ENCODE results near the gene MMP14.
"Not testable (repeated sequence)": the region's sequence is repeated elsewhere in the genome, so short reads cannot be mapped to it uniquely, and the experiment has no call there.

MMP14 gene

DNA sequence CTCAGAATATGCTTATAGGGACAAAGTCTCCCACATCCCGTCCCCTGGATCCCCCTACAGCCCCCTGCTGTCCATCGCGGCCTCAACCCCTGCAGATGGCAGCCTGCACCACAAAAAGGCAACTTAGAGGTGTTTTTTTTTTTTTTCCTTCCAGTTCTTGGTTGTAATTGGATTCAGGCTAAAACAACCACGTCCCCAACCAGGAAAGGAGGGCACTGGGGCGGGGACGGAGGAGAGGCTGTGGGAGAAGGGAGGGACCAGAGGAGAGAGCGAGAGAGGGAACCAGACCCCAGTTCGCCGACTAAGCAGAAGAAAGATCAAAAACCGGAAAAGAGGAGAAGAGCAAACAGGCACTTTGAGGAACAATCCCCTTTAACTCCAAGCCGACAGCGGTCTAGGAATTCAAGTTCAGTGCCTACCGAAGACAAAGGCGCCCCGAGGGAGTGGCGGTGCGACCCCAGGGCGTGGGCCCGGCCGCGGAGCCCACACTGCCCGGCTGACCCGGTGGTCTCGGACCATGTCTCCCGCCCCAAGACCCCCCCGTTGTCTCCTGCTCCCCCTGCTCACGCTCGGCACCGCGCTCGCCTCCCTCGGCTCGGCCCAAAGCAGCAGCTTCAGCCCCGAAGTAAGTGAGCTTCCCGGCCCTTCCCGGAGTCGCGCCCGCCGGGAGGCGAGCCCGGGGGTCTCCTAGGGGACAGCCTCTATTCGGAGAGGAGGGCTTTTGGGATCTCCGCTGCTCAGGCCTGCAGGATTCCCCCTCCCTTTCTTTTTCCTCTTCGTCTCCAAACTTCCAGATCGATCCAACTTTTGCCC, at the start of gene MMP14:
TSS of gene MMP14 (plus strand) at position 285 of the 813 bp plus-strand sequence. CDS start at position 518, 233 bp downstream.
- DNase-seq (ENCODE audit: low spot score) (peak; percentile 44), FAIRE-seq (peak; percentile 53)

DNA sequence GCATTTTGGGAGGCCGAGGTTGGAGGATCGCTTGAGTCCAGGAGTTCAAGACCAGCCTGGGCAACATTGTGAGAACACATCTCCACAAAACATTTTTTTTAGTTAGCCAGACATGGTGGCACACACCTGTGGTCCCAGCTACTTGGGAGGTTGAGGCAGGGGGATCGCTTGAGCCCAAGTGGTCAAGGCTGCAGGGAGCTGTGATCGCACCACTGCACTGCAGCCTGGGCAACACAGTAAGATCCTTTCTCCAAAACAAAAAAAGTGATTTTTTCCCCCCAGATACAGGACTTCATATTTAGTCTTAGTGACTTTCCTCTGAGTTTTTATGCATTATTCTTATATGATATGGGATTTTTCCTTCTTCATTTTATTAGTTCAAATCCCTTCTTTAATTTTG, 49.7 kb upstream of the MMP14 start:
- no peak for FAIRE-seq
- DNase-seq (ENCODE audit: low spot score): no peak

DNA sequence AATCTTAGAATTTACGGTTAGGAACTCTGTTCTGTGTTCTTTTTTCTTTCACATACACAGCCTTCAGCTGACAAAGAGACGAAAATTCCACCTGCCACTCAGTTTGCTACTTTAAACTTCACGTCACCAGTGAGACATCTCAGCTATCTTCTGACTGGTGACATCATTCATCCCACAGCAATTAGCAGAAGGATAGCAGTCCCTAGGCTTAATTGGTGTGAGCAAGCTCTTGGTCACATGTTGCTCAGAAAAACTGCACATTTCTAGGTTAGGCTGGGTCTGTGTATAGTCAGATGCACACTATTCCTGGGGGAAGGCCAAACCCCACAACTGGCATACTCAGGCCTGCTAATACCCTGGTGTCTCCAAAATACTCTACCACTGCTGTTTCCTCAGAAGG, 45.1 kb upstream of the MMP14 start:
- FAIRE-seq: peak; percentile 51
- DNase-seq (ENCODE audit: low spot score): peak; percentile 79

DNA sequence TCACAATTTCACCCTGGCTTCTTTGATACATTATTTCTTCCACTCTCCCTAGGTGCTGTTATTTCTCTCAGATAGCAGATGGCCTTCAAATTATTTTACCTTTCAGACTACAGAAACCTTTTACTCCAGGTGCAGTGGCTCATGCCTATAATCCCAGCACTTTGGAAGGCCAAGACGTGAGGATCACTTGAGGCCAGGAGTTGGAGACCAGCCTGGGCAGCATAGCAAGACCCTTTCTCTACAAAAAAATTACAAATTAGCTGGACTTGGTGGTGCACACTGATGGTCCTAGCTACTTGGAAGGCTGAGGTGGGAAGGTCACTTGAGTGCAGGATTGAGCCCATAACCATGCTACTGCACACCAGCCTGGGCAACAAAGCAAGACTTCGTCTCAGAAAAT, 44.2 kb upstream of the MMP14 start:
- DNase-seq (ENCODE audit: low spot score) (no peak), FAIRE-seq (no peak)

DNA sequence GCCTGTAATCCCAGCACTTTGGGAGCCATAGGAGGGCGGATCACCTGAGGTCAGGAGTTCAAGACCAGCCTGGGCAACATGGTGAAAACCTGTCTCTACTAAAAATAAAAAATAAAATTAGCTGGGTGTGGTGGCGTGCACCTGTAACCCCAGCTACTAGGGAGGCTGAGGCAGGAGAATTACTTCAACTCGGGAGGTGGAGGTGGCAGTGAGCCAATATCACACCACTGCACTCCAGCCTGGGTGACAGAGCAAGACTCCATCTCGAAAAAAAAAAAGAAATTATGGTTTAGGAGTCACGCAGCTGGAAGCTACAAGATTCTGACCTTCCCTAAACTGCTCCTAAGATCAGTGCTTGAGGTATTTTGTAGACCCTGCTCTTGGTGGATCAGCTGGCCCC, 42.8 kb upstream of the MMP14 start:
- DNase-seq (ENCODE audit: low spot score); FAIRE-seq: not testable (repeated sequence)

DNA sequence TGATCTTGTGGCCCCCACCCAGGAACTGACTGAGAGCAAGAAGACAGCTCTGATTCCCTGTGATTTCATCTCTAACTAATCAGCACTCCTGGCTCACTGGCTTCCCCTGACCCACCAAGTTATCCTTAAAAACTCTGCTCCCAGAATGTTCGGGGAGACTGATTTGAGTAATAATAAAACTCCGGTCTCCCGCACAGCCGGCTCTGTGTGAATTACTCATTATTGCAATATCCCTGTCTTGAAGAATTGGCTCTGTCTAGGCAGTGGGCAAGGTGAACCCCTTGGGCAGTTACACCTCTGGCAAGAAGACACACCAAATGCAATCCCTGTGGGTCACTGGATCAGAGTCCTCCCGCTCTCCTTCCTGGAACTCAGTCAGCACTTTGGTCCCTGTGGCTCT, 42.4 kb upstream of the MMP14 start:
- DNase-seq (ENCODE audit: low spot score) (peak; percentile 43), FAIRE-seq (peak; percentile 82)

DNA sequence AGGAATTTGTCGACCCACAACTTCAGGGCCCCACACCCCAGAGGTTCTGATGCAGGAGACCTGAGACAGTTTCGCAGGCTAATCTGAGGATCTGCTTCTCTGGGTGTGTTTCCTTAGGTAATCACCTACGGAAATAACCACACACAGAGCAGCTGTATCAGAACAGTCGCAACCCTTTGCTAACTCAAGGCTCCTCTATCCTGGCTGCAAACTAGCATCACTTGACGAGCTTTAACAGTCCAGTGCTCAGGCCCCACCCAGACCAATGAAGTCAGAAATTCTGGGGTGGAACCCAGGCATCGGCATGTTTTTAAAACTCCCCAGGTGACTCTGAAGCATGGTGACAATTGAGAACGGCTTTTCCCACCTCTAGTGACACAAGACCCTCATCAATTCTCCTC, 41.8 kb upstream of the MMP14 start:
- peak; percentile 27 for DNase-seq (ENCODE audit: low spot score)
- no peak for FAIRE-seq

DNA sequence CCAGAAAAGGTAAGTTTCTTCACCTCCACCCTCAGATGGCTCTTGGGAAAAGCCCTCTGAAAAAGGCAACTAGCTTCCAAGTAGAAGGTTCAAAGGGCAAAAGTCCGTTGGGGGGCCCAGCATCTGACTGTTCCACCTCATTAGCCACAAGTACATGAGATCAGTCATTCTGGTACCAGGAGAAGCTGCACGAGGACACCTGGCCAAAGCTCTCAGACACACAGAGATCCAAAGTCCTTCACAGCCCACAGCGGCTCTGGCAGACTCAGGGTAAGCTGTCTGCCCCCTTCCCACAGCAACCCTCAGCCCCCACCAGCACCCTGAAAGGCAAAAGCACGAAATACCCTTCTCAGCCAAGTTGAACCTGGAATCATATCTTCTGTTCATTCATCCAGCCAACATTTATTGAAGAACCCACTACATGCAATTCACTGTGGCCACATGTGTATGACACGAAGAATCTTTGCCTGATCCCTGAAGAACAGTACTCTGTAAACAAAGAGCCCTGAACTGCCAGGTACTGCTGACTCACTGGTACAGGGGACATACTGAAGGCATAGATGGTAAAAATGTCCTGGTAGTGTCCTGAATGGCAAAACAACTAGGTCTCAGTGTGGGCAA, 40.2 kb upstream of the MMP14 start:
- no peak for FAIRE-seq

DNA sequence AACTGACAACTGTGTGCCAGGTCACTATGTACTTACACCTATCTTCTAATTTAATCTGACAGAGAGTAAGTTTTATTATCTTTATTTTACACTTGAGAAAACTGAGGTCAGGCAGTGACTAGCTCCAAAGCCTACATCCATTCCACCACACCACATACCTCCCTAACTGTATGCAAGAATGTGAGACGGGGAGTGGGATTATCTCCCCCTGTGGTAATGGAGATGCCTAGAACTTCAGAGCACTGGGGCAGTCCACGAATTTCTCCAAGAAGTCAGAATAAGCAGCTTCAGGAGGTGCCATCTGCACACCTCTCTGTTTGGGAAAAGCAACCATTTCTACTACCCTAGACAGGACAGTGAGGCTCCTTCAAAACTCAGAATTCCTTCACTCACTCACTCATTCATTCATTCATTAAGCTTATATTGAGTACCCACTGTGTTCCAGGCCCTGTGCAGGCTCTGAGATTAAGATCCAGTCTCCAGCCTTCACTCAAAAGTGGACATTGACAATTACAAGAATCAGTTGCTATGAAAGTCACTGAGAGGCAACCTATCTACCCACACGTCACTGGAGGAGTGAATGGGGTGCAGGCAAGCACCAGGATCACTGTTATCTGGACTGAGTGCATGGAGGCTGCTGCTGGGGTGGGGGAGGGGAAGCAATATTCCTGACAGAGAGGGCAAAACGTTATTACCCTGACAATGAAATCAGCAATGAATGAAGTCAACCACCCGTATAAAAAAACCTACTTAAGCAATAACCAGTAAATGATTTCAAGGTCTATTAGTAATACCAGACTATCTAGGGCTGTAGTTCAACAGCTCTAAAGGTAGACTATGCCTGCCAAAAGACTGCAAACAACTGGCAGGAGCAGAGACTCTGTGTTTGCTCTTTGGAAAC, 39.1 kb upstream of the MMP14 start:
- peak; percentile 40 for FAIRE-seq
- DNase-seq (ENCODE audit: low spot score): peak; percentile 44

More for the DNA sequence above, 40.2 kb upstream of the MMP14 start:
- DNase-seq (ENCODE audit: low spot score): no peak

DNA sequence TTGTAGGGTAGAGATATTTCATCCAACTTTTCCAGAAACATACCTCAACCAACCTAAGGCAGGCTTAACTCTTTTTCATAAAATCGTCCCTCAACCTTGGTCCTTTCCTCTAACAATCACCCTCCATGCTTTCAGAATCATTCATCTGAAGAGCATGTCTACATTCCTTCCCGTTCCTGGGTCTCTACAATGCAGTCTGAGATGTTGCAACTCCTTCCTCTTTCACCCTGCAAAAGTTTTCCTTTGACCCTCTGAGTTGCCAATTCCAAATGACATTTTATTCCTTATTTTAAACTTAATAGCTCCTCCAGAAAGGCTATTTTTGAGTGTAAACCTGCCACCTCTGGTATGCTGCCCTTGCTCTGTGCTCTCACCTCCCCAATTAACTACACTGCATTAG, 37.9 kb upstream of the MMP14 start:
- DNase-seq (ENCODE audit: low spot score) (no peak), FAIRE-seq (no peak)

DNA sequence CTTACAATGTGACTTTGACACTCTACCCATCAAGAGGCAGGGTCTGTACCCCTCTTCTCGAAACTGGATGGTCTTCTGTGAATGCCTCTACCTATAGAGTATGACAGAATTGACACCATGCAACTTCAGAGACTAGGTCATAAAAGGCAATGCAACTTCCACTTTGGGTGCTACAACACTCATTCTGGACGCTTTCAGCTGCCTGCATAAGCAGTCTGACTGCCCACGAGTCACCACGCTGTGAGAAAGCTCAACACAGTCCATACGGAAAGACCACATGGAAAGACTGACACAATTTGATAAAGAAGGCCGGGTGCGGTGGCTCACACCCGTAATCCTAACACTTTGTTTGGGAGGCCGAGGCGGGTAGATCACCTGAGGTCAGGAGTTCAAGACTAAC, 36.0 kb upstream of the MMP14 start:
- no peak for DNase-seq (ENCODE audit: low spot score)
- FAIRE-seq: no peak

DNA sequence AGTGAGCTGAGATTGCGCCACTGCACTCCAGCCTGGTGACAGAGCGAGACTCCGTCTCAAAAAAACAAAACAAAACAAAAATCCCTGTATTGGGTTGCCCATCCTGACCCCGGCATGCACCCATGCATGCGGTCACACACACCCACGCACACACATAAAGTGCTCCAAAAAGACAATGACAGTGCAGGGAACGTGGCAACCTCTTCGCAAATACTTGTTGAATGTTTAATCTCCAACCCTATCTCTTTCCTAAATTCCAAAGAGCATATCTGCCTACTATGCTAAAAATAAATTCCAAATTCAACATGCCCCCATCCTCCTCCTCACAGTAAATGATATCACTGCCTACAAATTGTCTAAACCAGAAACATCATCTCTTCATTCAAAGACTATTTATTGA, 34.7 kb upstream of the MMP14 start:
- FAIRE-seq: no peak

DNA sequence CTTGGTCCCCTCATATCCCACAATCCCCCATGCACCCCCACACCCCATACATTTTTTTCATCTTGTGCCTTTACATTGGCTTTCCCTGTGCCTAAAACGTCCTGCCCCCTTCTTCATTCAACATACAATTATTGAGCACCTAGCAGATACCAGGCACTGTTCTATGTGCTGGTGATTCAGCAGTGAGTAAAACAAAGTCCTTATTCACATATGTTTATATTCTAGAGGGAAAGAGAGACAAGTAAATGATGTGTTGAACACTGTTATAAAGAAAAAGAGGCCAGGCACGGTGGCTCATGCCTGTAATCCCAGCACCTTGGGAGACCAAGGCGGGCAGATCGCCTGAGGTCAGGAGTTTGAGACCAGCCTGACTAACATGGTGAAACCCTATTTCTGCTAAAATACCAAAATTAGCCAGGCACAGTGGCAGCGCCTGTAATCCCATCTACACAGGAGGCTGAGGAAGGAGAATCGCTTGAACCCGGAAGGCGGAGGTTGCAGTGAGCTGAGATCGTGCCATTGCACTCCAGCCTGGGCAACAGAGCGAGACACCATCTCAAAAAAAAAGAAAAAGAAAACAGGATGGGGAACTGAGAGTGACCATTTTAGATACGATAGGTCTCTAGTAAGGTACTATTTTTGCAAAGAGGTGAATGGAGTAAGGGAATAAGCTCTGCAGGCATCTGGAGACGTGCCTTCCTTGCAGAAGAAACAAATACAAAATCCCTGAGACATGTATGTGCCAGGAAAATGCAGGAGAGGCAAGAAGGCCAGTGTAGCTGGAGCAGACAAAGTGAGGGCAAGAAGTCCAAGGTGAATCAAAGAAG, 33.3 kb upstream of the MMP14 start:
- FAIRE-seq (no peak), DNase-seq (ENCODE audit: low spot score) (no peak)

More for the DNA sequence above, 34.7 kb upstream of the MMP14 start:
- DNase-seq (ENCODE audit: low spot score): no peak

DNA sequence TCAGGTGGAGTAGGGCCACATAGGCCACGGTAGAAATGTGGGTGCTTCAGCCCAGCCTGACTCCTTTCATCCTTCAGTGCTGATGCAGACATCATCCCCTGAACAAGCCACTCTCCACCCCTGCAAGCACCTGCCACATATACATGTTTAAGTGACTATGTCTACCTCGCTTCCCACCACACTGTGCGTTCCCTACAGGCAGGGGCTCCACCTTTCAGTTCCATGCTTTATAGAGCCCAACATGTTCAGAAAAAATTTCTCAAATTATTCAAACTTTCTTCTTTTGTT, 32.8 kb upstream of the MMP14 start:
- DNase-seq (ENCODE audit: low spot score): no peak
- no peak for FAIRE-seq

DNA sequence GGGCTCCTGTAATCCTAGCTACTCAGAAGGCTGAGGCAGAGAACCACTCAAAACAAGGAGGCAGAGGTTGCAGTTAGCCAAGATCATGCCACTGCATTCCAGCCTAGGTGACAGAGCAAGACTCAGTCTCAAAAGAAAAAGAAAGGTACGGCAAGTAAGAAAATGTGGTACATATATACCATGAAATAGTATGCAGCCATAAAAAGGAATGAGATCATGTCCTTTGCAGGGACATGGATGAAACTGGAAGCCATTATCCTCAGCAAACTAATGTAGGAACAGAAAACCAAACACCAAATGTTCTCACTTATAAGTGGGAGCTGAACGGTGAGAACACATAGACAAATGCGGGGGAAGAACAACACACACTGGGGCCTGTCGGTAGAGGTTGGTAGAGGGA, 31.1 kb upstream of the MMP14 start:
- FAIRE-seq; DNase-seq (ENCODE audit: low spot score): not testable (repeated sequence)

DNA sequence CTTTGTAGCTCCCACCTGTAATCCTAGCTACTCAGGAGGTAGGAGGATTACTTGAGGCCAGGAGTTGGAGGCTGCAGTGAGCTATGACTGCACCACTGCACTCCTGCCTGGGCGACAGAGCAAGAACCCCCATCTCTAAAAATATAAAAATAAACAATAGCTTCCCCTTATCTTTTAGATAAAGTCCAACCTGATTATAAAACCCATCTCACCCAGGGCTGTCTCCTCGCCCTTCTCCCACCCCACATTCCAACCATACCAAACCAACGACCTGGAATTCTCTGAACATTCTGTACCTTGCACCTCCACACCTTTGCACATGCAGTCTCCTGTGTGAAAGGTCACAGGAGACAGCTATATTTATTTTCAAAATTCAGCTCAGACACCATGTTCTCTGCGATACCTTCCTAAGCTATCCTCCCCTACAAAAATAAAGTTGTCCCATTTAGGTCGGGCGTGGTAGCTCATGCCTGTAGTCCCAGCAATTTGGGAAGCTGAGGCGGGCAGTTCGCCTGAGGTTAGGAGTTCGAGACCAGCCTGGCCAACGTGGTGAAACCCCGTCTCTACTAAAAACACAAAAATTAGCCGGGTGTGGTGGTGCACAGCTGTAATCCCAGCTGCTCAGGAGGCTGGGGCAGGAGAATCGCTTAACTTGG, 28.8 kb upstream of the MMP14 start:
- FAIRE-seq: no peak
- no peak for DNase-seq (ENCODE audit: low spot score)

DNA sequence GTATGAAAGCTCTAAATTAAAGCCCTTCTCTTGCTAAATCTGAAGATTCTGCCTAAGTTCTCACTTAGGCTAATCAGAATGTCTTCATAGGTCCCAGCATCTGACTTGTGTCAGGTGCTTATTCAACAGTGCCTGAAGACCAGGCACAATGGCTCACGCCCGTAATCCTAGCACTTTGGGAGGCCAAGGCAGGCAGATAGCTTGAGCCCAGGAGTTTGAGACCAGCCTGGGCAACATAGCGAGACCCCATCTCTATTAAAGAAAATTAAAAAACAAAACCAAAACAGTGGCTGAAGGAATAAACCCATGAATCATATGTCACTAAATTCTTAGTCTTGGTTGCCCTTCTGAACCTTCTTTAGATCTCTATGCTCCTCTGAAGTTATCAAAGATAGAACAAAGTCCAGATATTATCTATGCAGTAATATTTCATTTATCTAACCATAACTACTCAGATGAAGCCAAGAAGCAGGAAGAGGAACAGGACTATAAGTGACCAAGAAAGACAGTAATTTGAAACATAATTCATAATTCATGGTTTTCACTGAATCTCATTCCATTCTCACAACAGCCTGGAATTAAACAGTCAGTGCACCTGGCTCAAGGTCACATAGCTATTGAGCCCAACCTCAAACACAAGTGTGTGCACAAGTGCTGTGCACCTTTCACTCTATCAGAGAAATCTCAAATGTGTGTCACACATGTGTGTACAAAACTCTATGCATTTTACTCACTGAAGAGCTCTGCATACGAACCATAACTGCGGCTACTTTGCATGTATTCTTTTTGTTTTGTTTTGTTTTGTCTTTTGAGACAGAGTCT, 27.8 kb upstream of the MMP14 start:
- DNase-seq (ENCODE audit: low spot score) (no peak), FAIRE-seq (no peak)

DNA sequence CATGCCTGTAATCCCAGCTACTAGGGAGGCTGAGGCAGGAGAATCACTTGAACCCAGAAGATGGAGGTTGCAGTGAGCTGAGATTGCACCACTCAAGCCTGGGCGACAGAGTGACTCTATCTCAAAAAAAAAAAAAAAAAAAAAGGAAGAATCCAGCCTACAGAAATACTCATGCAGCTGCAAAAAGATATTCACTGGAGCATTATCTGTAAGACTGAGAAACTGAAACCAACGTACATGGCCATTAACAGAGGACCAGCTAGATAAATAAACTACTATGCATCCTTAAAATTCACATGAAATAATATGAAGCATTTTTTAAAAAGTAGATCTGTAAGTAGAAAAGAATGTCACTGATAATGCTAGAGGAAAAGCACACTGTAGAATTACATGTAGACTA, 24.7 kb upstream of the MMP14 start:
- FAIRE-seq (no peak), DNase-seq (ENCODE audit: low spot score) (no peak)

DNA sequence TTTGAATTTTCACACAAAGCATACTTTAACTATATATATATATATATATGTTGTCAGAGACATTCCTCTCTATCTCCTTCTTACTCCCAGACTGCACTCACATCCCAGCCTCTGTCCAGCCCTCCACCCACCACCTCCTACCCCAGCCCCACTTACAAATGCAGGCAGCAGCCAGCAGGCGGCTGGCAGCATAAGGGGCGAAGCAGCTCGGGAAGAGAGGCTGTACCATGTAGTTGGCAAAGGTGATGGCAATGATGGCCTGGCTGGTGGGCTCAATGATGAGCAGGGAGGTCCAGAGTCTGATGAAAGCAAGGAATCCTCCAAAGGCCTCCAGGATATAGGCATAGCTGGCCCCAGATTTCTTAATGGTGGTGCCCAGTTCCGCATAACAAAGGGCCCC, 23.6 kb upstream of the MMP14 start:
- DNase-seq (ENCODE audit: low spot score) (no peak), FAIRE-seq (no peak)

DNA sequence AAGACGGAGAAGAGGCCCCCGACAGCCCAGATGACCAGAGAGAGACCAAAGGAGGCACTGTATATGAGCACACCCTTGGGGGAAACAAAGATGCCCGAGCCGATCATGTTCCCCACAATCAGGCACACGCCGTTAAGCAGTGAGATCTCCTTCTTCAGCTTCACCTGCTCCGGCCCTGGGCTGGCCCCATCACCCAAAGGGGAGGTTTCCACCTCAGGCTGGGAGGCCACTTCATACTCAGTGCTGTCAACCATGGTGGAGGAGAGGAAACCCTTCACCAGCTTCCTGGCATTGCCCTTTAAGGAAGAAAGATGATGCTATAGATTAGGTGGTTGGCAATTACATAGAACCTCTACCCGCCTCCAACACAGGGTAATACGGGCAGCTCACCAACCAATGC, 23.2 kb upstream of the MMP14 start:
- FAIRE-seq: no peak
- DNase-seq (ENCODE audit: low spot score): no peak

All from RCC 7860 (cell line).